Heart left ventricle (tissue), 16 donors: ENCODE measurements around the gene SAMD15. TPM values are rescaled to one million over a fixed set of nuclear protein-coding genes. Genes with fewer than 3 reads are reported as not detected.

Source experiments
- ATAC-seq, 4 donors: fragments of 200-7000 bp; cut with Tn5 transposase; one replicate each; pipeline ENCODE4 v1.9.1; 2020 to 2022; ENCODE audit warnings: moderate library complexity in 4 of 4, mild to moderate bottlenecking in 3 of 4, moderate number of reproducible peaks in 1 of 4
- DNase-seq, 5 donors: peaks; one replicate each; pipeline ENCODE4 v3.0.0-alpha.2; 2020
- H3K27ac ChIP-seq, 12 donors: fragments of 200-600 bp; sonication (generic) in 4 of 12; one replicate each; pipeline versions ENCODE4 v1.5.0 to v1.8.0; 2016 to 2022; ENCODE audit warnings: mild to moderate bottlenecking in 2 of 12
- H3K27me3 ChIP-seq, 9 donors: fragments of 200-600 bp; sonication (generic) in 2 of 9; one replicate each; pipeline versions ENCODE4 v1.5.1 to v1.8.0; 2016 to 2022; ENCODE audit warnings: mild to moderate bottlenecking in 3 of 9
- H3K36me3 ChIP-seq, 9 donors: fragments of 200-600 bp; sonication (generic) in 2 of 9; one replicate each; pipeline versions ENCODE4 v1.5.0 to v1.8.0; 2018 to 2022; ENCODE audit warnings: mild to moderate bottlenecking in 2 of 9
- H3K4me1 ChIP-seq, 12 donors: fragments of 200-600 bp; sonication (generic) in 4 of 12; one replicate each; pipeline versions ENCODE4 v1.5.0 to v1.8.0; 2016 to 2022; ENCODE audit warnings: mild to moderate bottlenecking in 3 of 12
- H3K4me3 ChIP-seq, 12 donors: fragments of 200-600 bp; sonication (generic) in 4 of 12; one replicate each; pipeline versions ENCODE4 v1.5.0 to v1.8.0; 2017 to 2022; ENCODE audit warnings: mild to moderate bottlenecking in 9 of 12, moderate library complexity in 4 of 12
- H3K9me3 ChIP-seq, 12 donors: fragments of 200-600 bp; sonication (generic) in 4 of 12; one replicate each; pipeline versions ENCODE4 v1.5.0 to v1.8.0; 2016 to 2022; ENCODE audit warnings: mild to moderate bottlenecking in 1 of 12
- POLR2A ChIP-seq, 2 donors: fragments of 450-650 bp; IDR thresholded peaks; one replicate each; pipeline ENCODE4 v1.6.1; 2017; ENCODE audit warnings: antibody characterized with exemption in 2 of 2, mild to moderate bottlenecking in 2 of 2, moderate library complexity in 2 of 2
- WGBS, 4 donors: extraction: QIAGEN DNeasy Blood & Tissue Kit in 2 of 4; methylation state at CpG; one replicate each; pipeline versions ENCODE4 v1.1.5 to v1.1.7; 2013 to 2018; 5-methylcytosine and 5-hydroxymethylcytosine counted together
- intact Hi-C, 10 donors: fragments of 100-400 bp; cut with DNase I; formaldehyde crosslinking; loops; one replicate each; pipeline versions ENCODE4 v1.11.1 to v1.14.2; 2022
- polyA plus RNA-seq, 2 donors: library from polyadenylated mRNA; stranded (reverse); fragments of 200-250 nt; gene quantifications; one replicate each; pipeline ENCODE4 v1.2.3, GENCODE V29; 2013
- total RNA-seq, 9 donors: library from RNA; depleted of rRNA in 2 of 9; stranded (reverse); fragments of >200 nt in 2 of 9; fragmentation: NEBNext Ultra II Directional in 3 of 9; extraction: Animal tissue kit (Norgen Biotek cat#: 25700) in 3 of 9; gene quantifications; one replicate each; pipeline versions ENCODE4 v1.1.0 to v1.2.4, GENCODE V29; 2016 to 2023
- TF ChIP-seq, protein P1 (sequence below), 12 donors: fragments of 200-600 bp; sonication (generic) in 4 of 12; IDR thresholded peaks; one replicate each; pipeline versions ENCODE4 v1.5.0 to v1.8.0; 2018 to 2022; ENCODE audit warnings: antibody characterized with exemption in 12 of 12, mild to moderate bottlenecking in 5 of 12
- donor health status: ischemic (EF 13 %, LVEDD 7.1; RV severe dilation, severe dysfunction).
- donor health status: healthy with polysubstance abuse.
- donor health status: DM: no; HTN: yes; CAD: no.
- donor health status: DM: no; HTN: no; CAD: no.
- donor health status: ischemic (EF 25% LVEDD 6.9; RV normal size, moderate dysfunction).
- donor health status: ischemic (EF 25% LVEDD 5.7; RV mildly dilated, moderate dysfunction).
- donor health status: healthy.
- donor health status: DM: yes; HTN: yes; CAD: no.
- donor health status: ischemic (EF 35%, LVEDD 5.7; RV mildly dilated, moderate dysfunction).
- donor health status: nonischemic (EF 11% LVEDD 7.7; RV severe dilation, severe dysfunction).
- donor health status: DM: yes; HTN: yes; CAD: no.
- donor health status: PGD.
- donor health status: ischemic (EF 29% LVEDD 5.4; RV normal size, mild dysfunction).
- donor health status: nonischemic (EF 23%, LVEDD 6.1; RV moderate dilation, normal function).

The SAMD15 gene
- total and polyA plus RNA-seq, 11 donors, result 0.08 to 1.2 (median 0.35) TPM; not detected in 7

DNA sequence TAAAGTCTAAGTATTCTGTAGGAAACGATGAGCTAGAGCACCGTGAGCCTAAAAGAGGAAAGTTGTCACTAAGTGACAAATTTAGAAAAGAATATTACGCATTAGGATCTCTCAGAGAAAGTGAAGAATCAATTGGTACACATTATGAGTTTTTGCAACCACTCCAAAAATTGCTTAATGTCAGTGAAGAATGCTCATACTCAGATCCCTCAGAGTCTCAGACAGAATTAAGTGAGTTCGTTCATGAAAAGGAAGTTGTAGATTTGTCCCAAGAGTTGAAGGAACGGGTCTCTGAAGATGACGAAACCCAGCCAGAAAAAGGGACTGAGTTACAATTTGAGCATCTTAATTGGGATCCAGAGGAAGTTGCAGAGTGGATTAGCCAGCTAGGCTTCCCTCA lies 1.5 kb downstream of the SAMD15 start:
- ATAC-seq (no peak), DNase-seq (no peak)
- Histone ChIP-seq H3K9me3 (no peaks in the 10 kb centered on the region), H3K4me3 (no peak overlapping the region), H3K36me3 (no peaks in the 10 kb centered on the region), H3K27ac (no peak overlapping the region), H3K4me1 (peaks cover 0 to 27% (median 14%) of the 10 kb centered on the region in 12 donors), H3K27me3 (no peaks in the 10 kb centered on the region)
- intact Hi-C loops, result loop anchor here in 6 of 10 donors (5.0 kb wide), 2 partner anchors 56 to 79 kb away; partner anchors contain the start of genes GSTZ1 (in 4 of the 6), POMT2 (in 4 of the 6), AHSA1 (in 3 of the 6) and VIPAS39 (in 3 of the 6)
- WGBS, 4 donors, result 87 to 92% (median 89%) methylated on average over 6 of the region's 6 CpGs
- TF ChIP-seq, protein P1, sequence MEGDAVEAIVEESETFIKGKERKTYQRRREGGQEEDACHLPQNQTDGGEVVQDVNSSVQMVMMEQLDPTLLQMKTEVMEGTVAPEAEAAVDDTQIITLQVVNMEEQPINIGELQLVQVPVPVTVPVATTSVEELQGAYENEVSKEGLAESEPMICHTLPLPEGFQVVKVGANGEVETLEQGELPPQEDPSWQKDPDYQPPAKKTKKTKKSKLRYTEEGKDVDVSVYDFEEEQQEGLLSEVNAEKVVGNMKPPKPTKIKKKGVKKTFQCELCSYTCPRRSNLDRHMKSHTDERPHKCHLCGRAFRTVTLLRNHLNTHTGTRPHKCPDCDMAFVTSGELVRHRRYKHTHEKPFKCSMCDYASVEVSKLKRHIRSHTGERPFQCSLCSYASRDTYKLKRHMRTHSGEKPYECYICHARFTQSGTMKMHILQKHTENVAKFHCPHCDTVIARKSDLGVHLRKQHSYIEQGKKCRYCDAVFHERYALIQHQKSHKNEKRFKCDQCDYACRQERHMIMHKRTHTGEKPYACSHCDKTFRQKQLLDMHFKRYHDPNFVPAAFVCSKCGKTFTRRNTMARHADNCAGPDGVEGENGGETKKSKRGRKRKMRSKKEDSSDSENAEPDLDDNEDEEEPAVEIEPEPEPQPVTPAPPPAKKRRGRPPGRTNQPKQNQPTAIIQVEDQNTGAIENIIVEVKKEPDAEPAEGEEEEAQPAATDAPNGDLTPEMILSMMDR (IDR thresholded peaks at IDR 0.05), result no peak
- TF ChIP-seq POLR2A (IDR thresholded peaks at IDR 0.05), result no peak

DNA sequence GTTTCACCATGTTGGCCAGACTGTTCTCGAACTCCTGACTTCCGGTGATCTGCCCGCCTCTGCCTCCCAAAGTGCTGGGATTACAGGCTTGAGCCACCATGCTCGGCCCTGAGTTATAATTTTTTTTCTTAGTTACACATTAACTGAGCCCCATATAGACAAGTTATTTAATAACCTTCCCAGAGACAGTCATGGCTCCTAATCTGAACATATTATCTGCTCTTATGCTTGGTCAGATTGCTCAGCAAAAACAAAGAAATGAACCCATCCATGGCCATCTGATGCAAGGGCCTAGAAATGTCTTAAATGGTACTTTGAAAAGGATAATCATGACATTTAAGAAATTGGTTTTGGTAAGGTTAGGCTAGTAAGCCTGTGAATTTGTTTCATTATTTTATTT lies 13.0 kb downstream of the SAMD15 start:
- Histone ChIP-seq H3K27me3 (no peaks in the 10 kb centered on the region), H3K27ac (no peak overlapping the region), H3K4me3 (no peak overlapping the region), H3K9me3 (no peaks in the 10 kb centered on the region), H3K4me1 (no peaks in the 10 kb centered on the region), H3K36me3 (no peaks in the 10 kb centered on the region)
- TF ChIP-seq, protein P1 (IDR thresholded peaks at IDR 0.05), result no peak
- no peak for TF ChIP-seq POLR2A (IDR thresholded peaks at IDR 0.05)
- intact Hi-C loops, result no loop called here
- ATAC-seq (no peak), DNase-seq (no peak)
- WGBS, 4 donors, result 91 to 96% (median 95%) methylated on average over 4 of the region's 4 CpGs

DNA sequence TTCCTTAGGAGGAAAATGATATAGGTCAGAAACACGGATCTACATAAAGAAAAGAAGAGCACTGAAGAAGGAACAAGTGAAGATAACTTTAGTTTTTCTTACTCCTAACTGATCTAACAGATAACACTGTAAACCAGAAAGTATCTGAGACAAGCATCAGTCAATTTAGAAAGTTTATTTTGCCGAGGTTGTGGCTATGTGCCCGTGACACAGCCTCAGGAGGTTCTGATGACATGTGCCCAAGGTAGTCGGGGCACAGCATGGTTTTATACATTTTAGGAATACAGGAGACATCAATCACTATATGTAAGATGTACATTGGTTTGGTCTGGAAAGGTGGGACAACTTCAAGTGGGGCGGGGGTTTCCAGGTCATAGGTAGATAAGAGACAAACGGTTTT lies 23.0 kb downstream of the SAMD15 start:
- no peak for ATAC-seq
- intact Hi-C loops, result no loop called here
- Histone ChIP-seq H3K4me1 (no peaks in the 10 kb centered on the region), H3K27me3 (no peaks in the 10 kb centered on the region), H3K9me3 (peaks cover 0 to 3% (median 0%) of the 10 kb centered on the region in 12 donors), H3K4me3 (no peak overlapping the region), H3K27ac (no peak overlapping the region), H3K36me3 (no peaks in the 10 kb centered on the region)
- 73 to 89% (median 82%) methylated on average over 6 of the region's 6 CpGs for WGBS, 4 donors
- no peak for DNase-seq
- TF ChIP-seq, protein P1 (IDR thresholded peaks at IDR 0.05), result no peak
- no peak for TF ChIP-seq POLR2A (IDR thresholded peaks at IDR 0.05)

DNA sequence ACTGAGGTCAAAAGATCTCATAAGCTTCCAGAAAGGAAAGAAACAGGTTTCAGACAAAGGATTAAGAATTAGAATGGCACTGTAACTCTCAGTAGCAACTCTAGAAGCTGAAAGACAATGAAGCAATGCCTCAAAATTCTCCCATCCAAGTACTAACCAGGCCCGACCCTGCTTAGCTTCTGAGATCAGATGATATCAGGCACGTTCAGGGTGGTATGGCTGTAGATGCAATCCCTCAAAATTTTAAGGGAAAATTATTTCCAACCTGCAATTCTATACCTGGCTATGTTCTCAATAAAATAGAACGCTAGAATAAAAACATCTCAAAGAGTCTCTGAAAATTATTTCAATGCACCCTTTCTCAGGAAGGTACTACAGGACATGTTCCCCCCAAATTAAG lies 26.6 kb downstream of the SAMD15 start:
- H3K27me3 ChIP-seq, result no peaks in the 10 kb centered on the region
- intact Hi-C loops, result no loop called here
- DNase-seq (no peak), ATAC-seq (no peak)
- no peaks in the 10 kb centered on the region for H3K9me3 ChIP-seq
- no peak overlapping the region for H3K4me3 ChIP-seq
- TF ChIP-seq, protein P1 (IDR thresholded peaks at IDR 0.05), result no peak
- TF ChIP-seq POLR2A (IDR thresholded peaks at IDR 0.05), result no peak
- H3K36me3 ChIP-seq, result no peaks in the 10 kb centered on the region
- H3K27ac ChIP-seq, result no peak overlapping the region
- 81 to 88% (median 85%) methylated on average over 3 of the region's 3 CpGs for WGBS, 4 donors
- H3K4me1 ChIP-seq, result peaks cover 0 to 18% (median 0%) of the 10 kb centered on the region in 12 donors
